Measurements from ENCODE around the gene LRRC61.

Gene LRRC61

GRCh38 chr7:150333659-150334058, 10.5 kb downstream of the LRRC61 start:
- no peak for DNase-seq

GRCh38 chr7:150334108-150334507, 11.0 kb downstream of the LRRC61 start:
- no peak for DNase-seq

GRCh38 chr7:150335108-150335773, 12.1 kb downstream of the LRRC61 start:
- DNase-seq: no peak

- peak; percentile 47 for DNase-seq
Measured at GRCh38 chr7:150335774-150336112, 12.6 kb downstream of the LRRC61 start.

GRCh38 chr7:150336746-150337145, 13.6 kb downstream of the LRRC61 start:
- no peak for DNase-seq

GRCh38 chr7:150337179-150337578, 14.0 kb downstream of the LRRC61 start:
- no peak for DNase-seq

- no peak for DNase-seq
Measured at GRCh38 chr7:150337659-150338081, 14.5 kb downstream of the LRRC61 start.

- DNase-seq: no peak
Measured at GRCh38 chr7:150338166-150338829, 15.1 kb downstream of the LRRC61 start.

GRCh38 chr7:150339409-150339809, 16.3 kb downstream of the LRRC61 start:
- no peak for DNase-seq

- peak; percentile 63 for DNase-seq
Measured at GRCh38 chr7:150340024-150340749, 17.0 kb downstream of the LRRC61 start.

- peak; percentile 48 for DNase-seq
Measured at GRCh38 chr7:150340875-150341262, 17.7 kb downstream of the LRRC61 start.

- DNase-seq: peak; percentile 76
Measured at GRCh38 chr7:150341263-150342120, 18.3 kb downstream of the LRRC61 start, which contains the start of gene RARRES2. RARRES2 (minus strand) TSS chr7:150341629; CDS start chr7:150340609, 1,020 bp downstream.

GRCh38 chr7:150342121-150342408, 18.9 kb downstream of the LRRC61 start:
- DNase-seq: no peak

- no peak for DNase-seq
Measured at GRCh38 chr7:150343225-150343624, 20.1 kb downstream of the LRRC61 start.

- DNase-seq: no peak
Measured at GRCh38 chr7:150344299-150344698, 21.1 kb downstream of the LRRC61 start.

- no peak for DNase-seq
Measured at GRCh38 chr7:150345012-150345411, 21.9 kb downstream of the LRRC61 start.

- no peak for DNase-seq
Measured at GRCh38 chr7:150346922-150347321, 23.8 kb downstream of the LRRC61 start.

- no peak for DNase-seq
Measured at GRCh38 chr7:150351587-150352194, 28.5 kb downstream of the LRRC61 start.

GRCh38 chr7:150355666-150356059, 32.5 kb downstream of the LRRC61 start:
- no peak for DNase-seq

- peak; percentile 72 for DNase-seq
Measured at GRCh38 chr7:150356265-150356897, 33.2 kb downstream of the LRRC61 start.

- DNase-seq: no peak
Measured at GRCh38 chr7:150357270-150357669, 34.1 kb downstream of the LRRC61 start.

- DNase-seq: no peak
Measured at GRCh38 chr7:150357771-150358427, 34.7 kb downstream of the LRRC61 start.

Data from eye (tissue), 1 donor.